D721Med (cell line): ENCODE data around the gene TMEM81.

ENCODE experiments used
- DNase-seq: peaks from one replicate; pipeline ENCODE4 v3.0.0; 2011; ENCODE audit warnings: low spot score; ENCODE audit not compliant: insufficient read length
- FAIRE-seq: peaks from 2 replicates; lab custom pipeline; 2011; peaks lifted over from hg19 to GRCh38; lab: Jason Lieb, UNC
- CTCF ChIP-seq: IDR thresholded peaks from 2 replicates; pipeline ENCODE4 v1.5.1; 2012; ENCODE audit warnings: mild to moderate bottlenecking, control low read depth; ENCODE audit not compliant: insufficient read depth; ENCODE audit errors: missing control alignments

The TMEM81 gene

GRCh38 chr1:205045146-205045545, 39.1 kb downstream of the TMEM81 start:
- no peak for TF ChIP-seq CTCF
- FAIRE-seq, result no peak
- DNase-seq, result no peak

- DNase-seq, result no peak
- FAIRE-seq, result no peak
- TF ChIP-seq CTCF, result no peak
Observed at GRCh38 chr1:205044741-205045140, 39.5 kb downstream of the TMEM81 start.

- DNase-seq, result no peak
- no peak for FAIRE-seq
- TF ChIP-seq CTCF, result no peak
Observed at GRCh38 chr1:205043866-205044265, 40.4 kb downstream of the TMEM81 start.

DNA sequence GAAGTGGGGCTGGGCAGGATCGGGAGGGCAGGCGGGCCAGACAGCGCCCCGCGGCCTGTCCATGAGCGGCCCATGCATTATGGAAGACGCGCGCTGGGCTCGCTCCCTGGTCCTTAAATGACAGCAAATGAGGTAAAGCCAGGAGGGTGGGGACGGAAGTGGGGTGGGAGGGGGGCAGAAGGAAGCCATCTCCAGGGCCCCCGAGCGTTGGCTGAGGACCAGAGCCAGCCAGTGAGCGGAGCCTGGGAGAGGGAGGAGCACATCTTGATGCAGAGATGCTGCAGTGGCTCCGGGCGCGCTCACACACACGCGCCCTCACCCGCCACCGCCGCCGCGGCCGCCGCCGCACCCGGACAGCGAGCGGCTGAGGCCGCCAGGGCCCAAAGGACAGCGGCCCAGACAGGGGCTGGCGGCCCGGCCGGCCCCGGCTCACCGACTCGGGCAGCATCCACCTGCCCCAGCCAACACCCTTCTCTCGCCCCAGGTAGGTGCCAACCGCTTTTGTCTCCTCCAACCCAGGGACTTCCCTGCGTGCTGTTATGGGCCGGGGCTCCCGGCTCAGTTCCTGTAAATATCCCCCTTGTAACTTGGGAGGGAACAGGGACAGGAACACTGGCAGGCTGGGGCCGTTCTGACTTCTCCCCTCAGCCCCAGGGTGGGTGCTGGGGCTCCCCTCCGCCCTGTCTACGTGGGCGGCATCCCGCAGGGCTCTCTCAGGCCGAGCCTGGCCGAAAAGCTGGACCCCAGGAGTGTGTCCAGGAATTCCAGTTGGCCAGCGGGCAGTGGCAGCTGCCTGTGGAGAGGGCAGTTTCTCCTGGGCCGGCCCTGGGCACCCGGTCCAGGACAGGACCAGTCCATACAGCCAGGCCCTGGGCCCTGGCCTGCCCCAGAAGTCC, 41.1 kb downstream of the TMEM81 start, which contains the start of gene CNTN2:
CNTN2 (plus strand) TSS at position 302 of the 896 bp plus-strand sequence. CDS start 9,974 bp downstream, outside the sequence.
- no peak for DNase-seq
- TF ChIP-seq CTCF, result no peak
- no peak for FAIRE-seq

DNA sequence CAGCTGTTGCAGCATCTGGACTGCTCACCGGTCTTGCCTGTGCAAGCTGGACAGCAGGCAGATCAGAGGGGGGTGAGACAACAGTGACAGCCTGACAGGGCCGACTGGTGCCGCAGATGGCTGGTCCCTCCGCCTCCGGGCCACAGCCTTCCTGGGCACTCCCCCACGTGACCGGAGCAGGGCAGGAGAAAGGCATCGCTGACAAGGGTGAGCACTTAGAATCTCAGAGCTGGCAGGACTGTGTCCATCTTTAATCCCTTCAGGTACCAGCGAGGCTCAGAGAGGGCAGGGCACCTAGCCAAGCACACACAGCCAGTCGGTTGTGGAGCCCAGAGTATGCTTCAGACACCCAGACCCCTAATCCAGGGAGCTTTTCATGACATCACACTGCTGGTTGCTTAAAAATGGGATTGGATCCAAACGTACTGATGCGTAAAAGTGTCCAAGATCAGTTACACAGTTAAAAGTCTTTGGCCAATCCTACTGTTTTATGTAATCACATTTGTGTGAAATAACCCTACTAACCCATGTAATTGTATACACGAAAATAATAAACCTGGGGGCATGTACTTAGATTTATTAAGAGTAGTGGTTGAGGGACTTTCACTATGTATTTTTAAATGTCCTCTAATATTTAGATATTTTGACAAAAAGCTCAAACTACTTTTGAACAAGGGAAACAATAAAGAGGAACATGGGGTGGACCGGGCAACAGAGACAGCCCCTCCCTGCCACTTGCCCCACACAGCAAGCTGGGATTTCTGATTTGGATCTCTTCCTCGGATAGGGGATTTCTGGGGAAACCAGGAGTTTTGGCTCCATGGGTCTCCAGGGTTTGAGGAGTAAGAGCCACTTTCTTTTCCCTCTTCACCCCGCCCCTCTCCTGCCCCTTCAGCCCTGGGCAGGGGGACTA, 42.0 kb downstream of the TMEM81 start:
- FAIRE-seq, result no peak
- no peak for DNase-seq
- no peak for TF ChIP-seq CTCF

DNA sequence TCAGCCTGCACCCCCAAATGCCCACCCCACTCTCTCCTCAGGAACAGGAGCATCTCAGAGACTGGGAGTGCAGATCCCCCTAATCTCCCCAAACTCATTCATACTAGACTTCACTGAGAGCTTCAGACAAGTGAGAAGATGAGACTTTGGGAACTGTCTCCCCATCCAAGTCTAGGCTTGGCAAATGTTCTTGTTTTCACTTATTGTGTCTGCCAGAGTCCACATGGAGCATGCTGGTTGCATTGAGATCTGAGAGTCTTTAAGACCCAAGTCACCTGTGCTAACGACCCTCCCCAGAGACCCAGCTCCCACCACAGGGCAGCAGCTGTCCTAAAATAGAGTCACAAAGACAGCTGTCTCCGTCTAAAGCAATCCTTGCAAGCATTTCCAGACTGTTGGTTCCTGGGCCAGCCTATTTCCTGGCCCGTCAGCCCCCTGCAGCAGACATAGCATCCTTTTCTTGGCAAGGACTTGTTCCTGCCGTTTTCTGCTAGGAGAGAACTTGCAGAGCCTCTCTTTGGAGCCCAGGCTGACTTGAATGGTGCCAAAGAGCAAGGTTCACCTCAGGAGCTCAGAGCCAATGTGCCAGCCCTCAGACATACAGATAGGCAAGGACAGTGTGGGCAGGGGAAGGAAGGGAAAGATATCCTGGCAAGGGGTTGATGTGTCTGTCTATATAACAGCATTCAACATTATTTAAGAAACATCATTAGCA, 43.1 kb downstream of the TMEM81 start:
- TF ChIP-seq CTCF, result no peak
- FAIRE-seq (no peak), DNase-seq (no peak)
